ENCODE results near the gene SERAC1. TPM values are rescaled to one million over a fixed set of nuclear protein-coding genes. Genes with fewer than 3 reads are reported as not detected.
"Not testable (repeated sequence)": the region's sequence is repeated elsewhere in the genome, so short reads cannot be mapped to it uniquely, and the experiment has no call there.

SERAC1 gene
- total RNA-seq, 6 donors from 2014 or later = 3.2 to 11.4 (median 6.1) TPM

DNA sequence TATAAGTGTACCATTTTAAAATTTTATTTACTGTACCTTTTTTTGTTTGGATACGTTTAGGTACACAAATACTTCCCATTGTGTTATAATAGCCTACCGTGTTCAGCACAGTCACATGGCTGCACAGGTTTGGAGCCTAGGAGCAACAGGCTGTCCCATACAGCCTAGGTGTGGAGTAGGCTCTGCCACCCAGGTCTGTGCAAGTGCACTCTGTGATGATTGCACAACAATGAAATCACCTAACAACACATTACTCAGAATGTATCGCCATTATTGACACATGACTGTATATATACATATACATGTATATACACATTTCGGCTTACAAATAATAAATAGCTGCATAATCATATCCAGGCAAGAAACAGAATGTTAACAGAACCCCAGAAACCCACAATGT is 15.4 kb downstream of the SERAC1 start:
- ATAC-seq (ENCODE audit: low FRiP score in 2 of 2) (peak in 1 of 2 donors; percentile 32), DNase-seq (no peak)
- H3K4me3 ChIP-seq = no peak overlapping the region
- no peaks in the 10 kb centered on the region for H3K27me3 ChIP-seq
- 83 to 84% methylated on average over 4 of the region's 4 CpGs for WGBS, 2 donors
- H3K9me3 ChIP-seq = no peaks in the 10 kb centered on the region
- peaks cover 0 to 23% (median 11%) of the 10 kb centered on the region in 4 donors for H3K36me3 ChIP-seq
- H3K27ac ChIP-seq = no peak overlapping the region
- H3K4me1 ChIP-seq = no peaks in the 10 kb centered on the region
- no peak for TF ChIP-seq POLR2AphosphoS5 (IDR thresholded peaks at IDR 0.05)
- TF ChIP-seq POLR2A (IDR thresholded peaks at IDR 0.05) = no peak
- TF ChIP-seq, protein P1, sequence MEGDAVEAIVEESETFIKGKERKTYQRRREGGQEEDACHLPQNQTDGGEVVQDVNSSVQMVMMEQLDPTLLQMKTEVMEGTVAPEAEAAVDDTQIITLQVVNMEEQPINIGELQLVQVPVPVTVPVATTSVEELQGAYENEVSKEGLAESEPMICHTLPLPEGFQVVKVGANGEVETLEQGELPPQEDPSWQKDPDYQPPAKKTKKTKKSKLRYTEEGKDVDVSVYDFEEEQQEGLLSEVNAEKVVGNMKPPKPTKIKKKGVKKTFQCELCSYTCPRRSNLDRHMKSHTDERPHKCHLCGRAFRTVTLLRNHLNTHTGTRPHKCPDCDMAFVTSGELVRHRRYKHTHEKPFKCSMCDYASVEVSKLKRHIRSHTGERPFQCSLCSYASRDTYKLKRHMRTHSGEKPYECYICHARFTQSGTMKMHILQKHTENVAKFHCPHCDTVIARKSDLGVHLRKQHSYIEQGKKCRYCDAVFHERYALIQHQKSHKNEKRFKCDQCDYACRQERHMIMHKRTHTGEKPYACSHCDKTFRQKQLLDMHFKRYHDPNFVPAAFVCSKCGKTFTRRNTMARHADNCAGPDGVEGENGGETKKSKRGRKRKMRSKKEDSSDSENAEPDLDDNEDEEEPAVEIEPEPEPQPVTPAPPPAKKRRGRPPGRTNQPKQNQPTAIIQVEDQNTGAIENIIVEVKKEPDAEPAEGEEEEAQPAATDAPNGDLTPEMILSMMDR (IDR thresholded peaks at IDR 0.05) = no peak
- TF ChIP-seq EP300 (IDR thresholded peaks at IDR 0.05) = no peak

DNA sequence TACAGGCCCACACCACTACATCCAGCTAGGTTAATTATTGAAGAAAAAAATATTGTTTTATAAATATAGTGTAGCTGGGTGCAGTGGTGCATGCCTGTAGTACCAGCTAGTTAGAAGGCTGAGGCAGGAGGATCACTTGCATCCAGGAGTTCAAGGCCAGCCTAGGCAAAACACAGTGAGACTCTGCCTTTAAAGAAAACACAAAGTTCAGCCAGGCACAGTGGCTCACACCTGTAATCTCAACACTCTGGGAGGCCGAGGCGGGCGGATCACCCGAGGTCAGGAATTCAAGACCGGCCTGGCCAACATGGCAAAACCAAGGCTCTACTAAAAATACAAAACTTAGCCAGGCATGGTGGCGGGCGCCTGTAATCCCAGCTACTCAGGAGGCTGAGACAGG is 16.0 kb downstream of the SERAC1 start:
- 96 to 97% methylated on average over 5 to 7 of the region's 7 CpGs for WGBS, 2 donors

DNA sequence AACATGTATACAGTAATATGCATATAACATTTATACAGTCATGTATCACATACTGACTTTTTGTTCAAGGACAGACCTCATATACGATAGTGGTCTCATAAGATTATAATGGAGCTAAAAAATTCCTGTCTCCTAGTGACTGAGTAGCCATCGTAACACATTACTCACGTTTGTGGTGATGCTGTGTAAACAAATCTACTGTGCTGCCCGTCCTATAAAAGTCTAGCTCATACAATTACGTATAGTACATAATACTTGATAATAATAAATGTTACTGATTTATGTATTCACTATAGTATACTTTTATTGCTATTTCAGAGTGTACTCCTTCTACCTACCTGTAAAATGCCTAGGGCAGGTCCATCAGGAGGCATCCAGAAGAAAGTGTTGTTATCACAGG is 17.4 kb downstream of the SERAC1 start:
- TF ChIP-seq EP300 (IDR thresholded peaks at IDR 0.05) (no peak), POLR2AphosphoS5 (IDR thresholded peaks at IDR 0.05) (no peak), POLR2A (IDR thresholded peaks at IDR 0.05) (no peak)
- TF ChIP-seq, protein P1 (IDR thresholded peaks at IDR 0.05) = no peak
- Histone ChIP-seq H3K4me3 (no peak overlapping the region), H3K4me1 (no peaks in the 10 kb centered on the region), H3K36me3 (peaks cover 0 to 25% (median 12%) of the 10 kb centered on the region in 4 donors), H3K27me3 (no peaks in the 10 kb centered on the region), H3K9me3 (no peaks in the 10 kb centered on the region), H3K27ac (no peak overlapping the region)
- 83 to 90% methylated on average over 5 of the region's 5 CpGs for WGBS, 2 donors
- DNase-seq = no peak
- no peak for ATAC-seq (ENCODE audit: low FRiP score in 2 of 2)

More for the DNA sequence above, 16.0 kb downstream of the SERAC1 start:
- DNase-seq; H3K4me3 ChIP-seq; ATAC-seq (ENCODE audit: low FRiP score in 2 of 2); H3K27ac ChIP-seq; H3K4me1 ChIP-seq; H3K27me3 ChIP-seq; H3K9me3 ChIP-seq: not testable (repeated sequence)
- peaks cover 0 to 21% (median 10%) of the 10 kb centered on the region in 4 donors for H3K36me3 ChIP-seq

DNA sequence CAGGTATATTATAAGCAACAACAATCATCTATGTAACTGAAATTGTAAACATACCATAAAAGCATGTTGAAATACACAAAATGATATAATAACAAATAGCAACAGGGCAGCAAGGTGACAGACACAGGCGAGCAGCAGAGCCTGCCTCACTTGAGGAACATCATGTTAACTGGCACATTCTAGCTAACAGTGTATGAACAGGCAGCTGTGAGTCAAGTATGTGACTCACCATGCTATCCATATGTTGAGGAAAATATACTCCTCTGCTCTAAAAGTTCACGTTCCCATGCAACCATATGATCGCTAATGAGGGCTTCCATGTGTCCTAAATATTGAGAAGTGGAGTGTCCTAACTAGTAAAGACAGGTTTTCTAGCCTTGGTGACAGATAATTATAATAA is 18.4 kb downstream of the SERAC1 start:
- no peak for TF ChIP-seq POLR2AphosphoS5 (IDR thresholded peaks at IDR 0.05)
- TF ChIP-seq, protein P1 (IDR thresholded peaks at IDR 0.05) = no peak
- no peak for TF ChIP-seq POLR2A (IDR thresholded peaks at IDR 0.05)
- no peak for TF ChIP-seq EP300 (IDR thresholded peaks at IDR 0.05)
- WGBS, 2 donors = 82 to 98% methylated on average over 3 of the region's 3 CpGs
- Histone ChIP-seq H3K9me3 (no peaks in the 10 kb centered on the region), H3K27ac (no peak overlapping the region), H3K4me3 (no peak overlapping the region), H3K27me3 (no peaks in the 10 kb centered on the region), H3K36me3 (peaks cover 0 to 24% (median 12%) of the 10 kb centered on the region in 4 donors), H3K4me1 (no peaks in the 10 kb centered on the region)
- DNase-seq (no peak), ATAC-seq (ENCODE audit: low FRiP score in 2 of 2) (no peak)

DNA sequence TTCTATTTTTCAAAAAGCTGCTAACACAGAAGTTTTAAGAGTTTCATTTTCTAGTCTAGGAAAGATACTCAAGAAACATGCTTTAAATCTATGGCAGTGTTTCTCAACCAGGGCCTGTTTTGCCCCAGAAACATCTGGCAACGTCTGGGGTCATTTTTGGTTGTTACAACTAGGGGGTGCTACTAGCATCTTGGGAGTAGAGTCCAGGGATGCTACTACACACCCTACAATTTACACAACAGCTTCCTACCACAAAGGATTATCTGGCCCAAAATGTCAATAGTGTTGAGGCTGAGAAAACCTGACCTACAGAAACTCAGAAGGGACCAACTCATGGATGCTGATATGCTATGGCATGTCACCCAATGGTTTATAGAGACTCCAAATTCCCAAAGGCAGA is 24.4 kb downstream of the SERAC1 start:
- Histone ChIP-seq H3K9me3 (no peaks in the 10 kb centered on the region), H3K27ac (no peak overlapping the region), H3K4me1 (no peaks in the 10 kb centered on the region), H3K27me3 (no peaks in the 10 kb centered on the region), H3K4me3 (no peak overlapping the region), H3K36me3 (peaks cover 0 to 36% (median 10%) of the 10 kb centered on the region in 4 donors)
- 35 to 70% methylated on average over 1 of the region's 1 CpG for WGBS, 2 donors
- DNase-seq = no peak
- TF ChIP-seq POLR2AphosphoS5 (IDR thresholded peaks at IDR 0.05) (no peak), POLR2A (IDR thresholded peaks at IDR 0.05) (no peak), EP300 (IDR thresholded peaks at IDR 0.05) (no peak)
- TF ChIP-seq, protein P1 (IDR thresholded peaks at IDR 0.05) = no peak
- ATAC-seq (ENCODE audit: low FRiP score in 2 of 2) = no peak
